ENCODE results near the gene NRG2.

Gene NRG2

GRCh38 chr5:139807647-139808030 lies 235.5 kb downstream of the NRG2 start:
- no peak for DNase-seq

DNA sequence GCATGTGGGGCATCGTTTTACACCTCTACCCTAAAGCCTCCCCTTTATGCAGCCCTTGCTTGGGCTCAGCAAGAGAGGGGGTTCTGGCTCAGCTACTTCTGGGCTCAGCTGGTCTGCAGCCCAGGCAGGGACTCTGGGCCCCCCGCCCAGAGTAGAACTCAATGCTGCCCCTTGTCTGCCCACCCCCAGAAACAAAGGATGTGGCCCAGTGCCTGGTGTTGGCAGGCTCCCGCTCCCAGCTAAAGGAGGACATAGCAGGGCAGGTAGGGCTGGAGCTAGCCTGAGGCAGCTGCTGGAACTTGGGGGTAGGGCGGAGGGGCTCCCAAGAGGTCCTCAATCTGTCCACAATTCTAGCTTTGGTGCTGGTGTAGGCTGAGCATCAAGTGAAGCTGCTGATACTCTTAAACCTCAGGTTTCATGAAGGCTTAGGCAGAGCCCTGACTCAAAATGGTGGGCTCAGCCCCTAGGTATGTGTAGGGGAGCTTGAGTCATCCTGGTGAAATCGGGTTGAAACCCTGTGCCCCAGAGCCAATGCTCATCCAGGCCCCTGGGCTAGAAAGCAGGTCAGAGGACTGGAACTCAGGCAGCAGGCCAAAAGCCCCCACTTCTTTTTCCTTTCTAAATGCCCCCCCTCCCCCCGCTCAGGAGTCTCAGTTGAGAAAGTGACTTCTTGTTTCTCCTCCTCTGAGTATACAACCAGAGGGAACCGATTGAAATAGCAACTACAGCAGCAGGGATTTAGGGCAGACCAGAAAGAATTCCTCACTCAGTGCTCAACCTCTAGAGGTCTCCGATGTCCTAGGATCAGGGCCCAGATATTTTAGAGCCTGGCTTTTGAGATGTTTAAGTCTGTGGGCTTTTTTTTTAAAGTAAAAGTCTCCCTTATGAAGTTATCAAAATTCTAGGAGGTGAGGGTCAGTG lies 236.1 kb downstream of the NRG2 start:
- no peak for DNase-seq

GRCh38 chr5:139806111-139806510 lies 237.0 kb downstream of the NRG2 start:
- no peak for DNase-seq

- DNase-seq: no peak
Observed at GRCh38 chr5:139805545-139805944, 237.6 kb downstream of the NRG2 start.

DNA sequence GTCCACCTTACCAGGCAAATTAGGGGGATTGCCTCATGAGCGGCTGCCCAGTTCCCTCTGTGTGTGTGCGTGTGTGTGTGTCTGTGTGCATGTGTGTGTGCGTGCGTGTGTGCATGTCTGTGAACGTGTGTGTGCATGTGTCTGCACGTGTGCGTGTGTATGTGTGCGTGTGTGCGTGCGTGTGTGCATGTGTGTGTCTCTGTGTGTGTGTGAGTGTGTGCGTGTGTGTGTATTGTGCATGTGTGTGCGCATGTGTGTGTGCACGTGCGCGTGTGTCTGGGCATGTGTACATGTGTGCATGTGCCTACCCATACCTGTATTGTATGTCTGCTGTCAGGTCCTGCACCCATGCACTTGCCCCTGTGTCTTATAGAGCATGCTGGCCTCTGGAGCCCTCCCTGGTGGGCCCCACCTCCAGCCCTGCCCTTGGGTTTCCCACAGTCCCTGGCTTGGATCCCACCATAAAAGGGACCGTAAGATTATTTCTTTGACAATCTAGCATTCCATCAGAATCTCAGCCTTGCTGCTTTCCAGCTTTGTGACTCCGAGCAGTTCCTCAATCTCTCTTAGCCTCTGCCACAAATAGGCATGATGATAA lies 238.2 kb downstream of the NRG2 start:
- DNase-seq: no peak

GRCh38 chr5:139803978-139804377 lies 239.1 kb downstream of the NRG2 start:
- no peak for DNase-seq

DNA sequence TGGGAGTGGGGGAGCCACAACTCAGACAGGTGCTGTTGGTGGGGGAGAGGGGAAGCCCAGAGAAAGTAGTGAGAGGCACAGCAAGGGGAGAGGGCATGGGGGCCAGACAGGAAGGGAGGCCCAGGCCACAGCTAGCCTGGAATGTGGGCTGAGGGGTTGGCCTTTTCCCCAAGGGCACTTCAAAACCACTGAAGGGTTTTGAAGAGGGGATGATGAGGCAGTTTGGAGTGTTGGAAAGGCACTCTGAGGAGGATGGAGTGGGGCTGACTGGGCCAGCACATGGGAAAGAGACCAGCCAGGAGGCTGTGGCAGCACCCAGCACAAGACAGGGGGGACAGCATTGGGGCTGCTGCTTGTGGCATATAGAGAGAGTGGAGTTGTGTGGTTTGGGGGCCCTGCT lies 243.7 kb downstream of the NRG2 start:
- peak; percentile 55 for DNase-seq

DNA sequence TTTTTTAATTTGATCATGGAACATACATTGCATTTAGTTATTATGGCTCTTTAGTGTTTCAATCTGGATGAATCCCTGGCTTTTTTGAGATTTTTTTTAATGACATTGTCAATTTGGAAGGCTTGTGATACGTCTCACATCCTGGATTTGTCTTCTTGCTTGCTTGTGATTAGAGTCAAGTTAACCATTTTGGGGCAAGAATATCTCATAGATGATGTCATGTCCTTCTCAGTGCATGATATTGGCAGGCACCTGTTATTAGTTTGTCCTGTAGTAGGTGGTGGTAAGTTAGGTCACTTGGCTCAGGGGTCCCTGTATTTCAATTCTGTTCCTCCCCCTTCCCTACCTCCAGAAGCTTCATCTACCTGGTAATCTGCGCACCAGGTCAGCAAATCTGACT lies 244.2 kb downstream of the NRG2 start:
- no peak for DNase-seq

GRCh38 chr5:139797856-139798510 lies 245.1 kb downstream of the NRG2 start:
- DNase-seq: no peak

GRCh38 chr5:139797335-139797734 lies 245.8 kb downstream of the NRG2 start:
- DNase-seq: no peak
